OCI-LY3 (cell line): ENCODE results near the gene ADRA2B.

Source experiments
- EZH2phosphoT487 ChIP-seq: fragments of 200-600 bp; shearing (Covaris generic); IDR thresholded peaks from 2 replicates; pipeline ENCODE4 v1.6.1; 2018; ENCODE audit warnings: antibody characterized with exemption, mixed run types, low read depth
- TF ChIP-seq, protein P1 (sequence below): fragments of 200-600, 300-600 bp; sonication (generic); IDR thresholded peaks from 2 replicates; pipeline ENCODE4 v1.5.1; 2014; ENCODE audit warnings: antibody characterized with exemption, low read length, low read depth

DNA sequence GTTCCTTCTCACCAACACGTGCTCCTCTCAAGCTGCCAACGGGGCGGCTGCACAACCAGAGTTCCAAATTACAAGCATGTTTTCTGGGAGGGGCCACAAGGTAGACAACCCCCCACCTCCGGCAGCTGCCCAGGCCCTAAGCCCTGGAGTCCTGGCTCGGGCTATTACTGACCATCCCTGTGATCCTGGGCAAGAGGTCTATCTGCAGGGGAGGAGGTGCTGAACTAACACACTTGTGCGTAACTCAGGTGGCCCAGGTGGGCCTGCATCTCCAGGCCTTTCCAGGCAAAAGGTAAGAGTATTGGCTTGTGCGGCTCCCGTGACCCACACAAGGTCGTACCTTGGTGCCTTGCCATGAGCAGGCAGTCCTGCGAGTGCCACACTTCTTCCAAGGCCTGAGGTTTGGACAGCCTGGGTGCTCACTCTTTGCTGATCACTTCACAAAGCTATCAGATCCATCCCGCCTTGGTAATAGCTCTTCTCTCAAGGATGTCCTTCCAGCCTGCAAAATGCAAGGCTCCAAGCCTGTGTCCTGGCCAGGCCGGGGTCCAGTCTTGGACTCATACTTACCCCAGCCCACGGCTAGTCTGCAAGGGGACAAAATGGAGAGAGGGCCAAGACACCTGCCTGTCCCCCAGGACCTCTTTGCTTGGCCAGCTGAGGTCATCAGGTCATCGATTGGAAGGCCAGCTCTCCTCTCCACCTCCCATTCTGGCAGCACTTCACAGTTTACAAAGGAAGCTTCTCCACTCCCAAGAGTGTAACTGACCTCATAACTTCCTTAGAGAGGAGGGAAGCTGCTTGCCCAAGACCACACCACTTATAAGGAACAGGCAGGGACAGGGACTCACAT is 33.9 kb downstream of the ADRA2B start:
- TF ChIP-seq, protein P1, sequence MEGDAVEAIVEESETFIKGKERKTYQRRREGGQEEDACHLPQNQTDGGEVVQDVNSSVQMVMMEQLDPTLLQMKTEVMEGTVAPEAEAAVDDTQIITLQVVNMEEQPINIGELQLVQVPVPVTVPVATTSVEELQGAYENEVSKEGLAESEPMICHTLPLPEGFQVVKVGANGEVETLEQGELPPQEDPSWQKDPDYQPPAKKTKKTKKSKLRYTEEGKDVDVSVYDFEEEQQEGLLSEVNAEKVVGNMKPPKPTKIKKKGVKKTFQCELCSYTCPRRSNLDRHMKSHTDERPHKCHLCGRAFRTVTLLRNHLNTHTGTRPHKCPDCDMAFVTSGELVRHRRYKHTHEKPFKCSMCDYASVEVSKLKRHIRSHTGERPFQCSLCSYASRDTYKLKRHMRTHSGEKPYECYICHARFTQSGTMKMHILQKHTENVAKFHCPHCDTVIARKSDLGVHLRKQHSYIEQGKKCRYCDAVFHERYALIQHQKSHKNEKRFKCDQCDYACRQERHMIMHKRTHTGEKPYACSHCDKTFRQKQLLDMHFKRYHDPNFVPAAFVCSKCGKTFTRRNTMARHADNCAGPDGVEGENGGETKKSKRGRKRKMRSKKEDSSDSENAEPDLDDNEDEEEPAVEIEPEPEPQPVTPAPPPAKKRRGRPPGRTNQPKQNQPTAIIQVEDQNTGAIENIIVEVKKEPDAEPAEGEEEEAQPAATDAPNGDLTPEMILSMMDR: no peak
- no peak for TF ChIP-seq EZH2phosphoT487
